Measurements from ENCODE around the gene PNMA6A.

DNA sequence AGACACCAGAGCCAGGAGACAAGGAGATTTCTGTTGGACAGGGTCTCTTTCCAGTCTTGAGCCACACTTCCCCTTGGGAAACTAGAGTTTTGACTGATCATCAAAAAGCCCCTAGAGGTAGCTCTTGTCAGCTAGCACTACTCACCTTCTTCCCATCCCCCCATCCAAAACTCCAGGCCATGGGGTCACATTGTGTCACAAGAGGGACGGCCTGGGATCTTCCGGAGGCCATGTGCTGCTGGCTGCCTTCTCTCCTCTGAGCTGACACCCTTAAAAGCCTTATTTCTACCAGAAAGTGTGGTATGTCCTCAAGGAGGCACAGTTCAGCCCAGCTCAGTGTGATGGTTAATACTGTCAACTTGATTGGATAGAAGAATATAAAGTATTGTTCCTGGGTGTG lies 8.2 kb upstream of the PNMA6A start:
- TF ChIP-seq EZH2 (IDR thresholded peaks at IDR 0.05; ENCODE audit: borderline replicate concordance, low read length), result no peak
- TF ChIP-seq, protein P1, sequence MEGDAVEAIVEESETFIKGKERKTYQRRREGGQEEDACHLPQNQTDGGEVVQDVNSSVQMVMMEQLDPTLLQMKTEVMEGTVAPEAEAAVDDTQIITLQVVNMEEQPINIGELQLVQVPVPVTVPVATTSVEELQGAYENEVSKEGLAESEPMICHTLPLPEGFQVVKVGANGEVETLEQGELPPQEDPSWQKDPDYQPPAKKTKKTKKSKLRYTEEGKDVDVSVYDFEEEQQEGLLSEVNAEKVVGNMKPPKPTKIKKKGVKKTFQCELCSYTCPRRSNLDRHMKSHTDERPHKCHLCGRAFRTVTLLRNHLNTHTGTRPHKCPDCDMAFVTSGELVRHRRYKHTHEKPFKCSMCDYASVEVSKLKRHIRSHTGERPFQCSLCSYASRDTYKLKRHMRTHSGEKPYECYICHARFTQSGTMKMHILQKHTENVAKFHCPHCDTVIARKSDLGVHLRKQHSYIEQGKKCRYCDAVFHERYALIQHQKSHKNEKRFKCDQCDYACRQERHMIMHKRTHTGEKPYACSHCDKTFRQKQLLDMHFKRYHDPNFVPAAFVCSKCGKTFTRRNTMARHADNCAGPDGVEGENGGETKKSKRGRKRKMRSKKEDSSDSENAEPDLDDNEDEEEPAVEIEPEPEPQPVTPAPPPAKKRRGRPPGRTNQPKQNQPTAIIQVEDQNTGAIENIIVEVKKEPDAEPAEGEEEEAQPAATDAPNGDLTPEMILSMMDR (conservative IDR thresholded peaks at IDR 0.05 in 1 of 2, IDR thresholded peaks at IDR 0.05 in 1 of 2; ENCODE audit: extremely low read depth in 1 of 2, insufficient read depth in 1 of 2, low read depth in 1 of 2, low read length in 2 of 2), result no peak

Data from mammary epithelial cell (primary cell).